Germinal center (tissue), 1 donor: ENCODE measurements around the gene STAB1.

Source experiments
- DNase-seq: peaks from one replicate; pipeline ENCODE4 v3.0.0; 2012; ENCODE audit warnings: mixed read lengths, low spot score

Gene STAB1

DNA sequence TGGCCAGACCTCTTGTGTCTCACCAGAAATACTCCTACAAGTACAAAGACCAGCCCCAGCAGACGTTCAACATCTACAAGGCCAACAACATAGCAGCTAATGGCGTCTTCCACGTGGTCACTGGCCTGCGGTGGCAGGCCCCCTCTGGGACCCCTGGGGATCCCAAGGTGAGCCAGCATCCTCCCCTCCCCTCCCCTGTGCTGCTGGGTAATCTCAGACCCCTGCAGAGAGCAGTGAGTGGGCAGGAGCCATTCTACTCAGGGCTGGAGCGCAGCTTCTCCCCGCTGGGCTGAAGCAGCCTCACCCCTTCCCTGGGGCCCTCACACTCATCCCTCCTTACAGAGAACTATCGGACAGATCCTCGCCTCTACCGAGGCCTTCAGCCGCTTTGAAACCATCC lies 9.8 kb downstream of the STAB1 start:
- no peak for DNase-seq

GRCh38 chr3:52506266-52506966 lies 11.3 kb downstream of the STAB1 start:
- DNase-seq = no peak

GRCh38 chr3:52507359-52507758 lies 12.2 kb downstream of the STAB1 start:
- DNase-seq = no peak

DNA sequence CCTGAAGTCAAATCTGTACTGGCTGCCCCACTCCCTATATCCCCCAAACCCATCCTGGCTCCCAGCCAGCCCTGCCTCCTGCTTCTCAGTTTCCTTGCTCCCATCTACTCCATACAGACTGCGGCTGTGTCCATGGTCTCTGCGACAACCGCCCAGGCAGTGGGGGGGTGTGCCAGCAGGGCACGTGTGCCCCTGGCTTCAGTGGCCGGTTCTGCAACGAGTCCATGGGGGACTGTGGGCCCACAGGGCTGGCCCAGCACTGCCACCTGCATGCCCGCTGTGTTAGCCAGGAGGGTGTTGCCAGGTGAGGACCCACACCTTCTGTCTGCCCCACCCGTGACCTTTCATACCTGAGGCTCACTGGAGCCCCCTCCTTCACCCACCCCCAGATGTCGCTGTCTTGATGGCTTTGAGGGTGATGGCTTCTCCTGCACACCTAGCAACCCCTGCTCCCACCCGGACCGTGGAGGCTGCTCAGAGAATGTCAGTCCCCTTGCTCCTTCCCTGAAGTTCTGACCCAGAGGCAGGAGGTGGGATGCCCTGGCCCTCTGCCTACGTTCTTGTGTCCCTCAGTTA lies 14.7 kb downstream of the STAB1 start:
- DNase-seq = no peak

DNA sequence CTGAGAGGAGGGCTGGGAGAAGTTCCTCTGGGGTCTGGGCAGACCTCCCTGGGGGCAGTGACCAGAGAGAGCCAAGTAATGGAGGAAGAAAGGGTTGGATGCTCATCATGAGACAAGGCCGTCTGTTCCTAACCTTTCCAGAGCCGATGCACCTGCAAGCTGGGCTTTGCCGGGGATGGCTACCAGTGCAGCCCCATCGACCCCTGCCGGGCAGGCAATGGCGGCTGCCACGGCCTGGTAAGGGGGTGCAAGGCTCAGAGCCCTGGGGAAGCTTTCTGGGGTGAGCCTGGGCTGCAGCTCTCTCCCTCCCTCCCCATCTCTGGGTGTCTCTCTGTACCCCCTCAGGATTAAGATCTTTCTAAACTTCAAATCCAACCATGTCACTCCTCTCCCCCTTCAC lies 16.4 kb downstream of the STAB1 start:
- DNase-seq = no peak

GRCh38 chr3:52512105-52512504 lies 17.0 kb downstream of the STAB1 start:
- no peak for DNase-seq

DNA sequence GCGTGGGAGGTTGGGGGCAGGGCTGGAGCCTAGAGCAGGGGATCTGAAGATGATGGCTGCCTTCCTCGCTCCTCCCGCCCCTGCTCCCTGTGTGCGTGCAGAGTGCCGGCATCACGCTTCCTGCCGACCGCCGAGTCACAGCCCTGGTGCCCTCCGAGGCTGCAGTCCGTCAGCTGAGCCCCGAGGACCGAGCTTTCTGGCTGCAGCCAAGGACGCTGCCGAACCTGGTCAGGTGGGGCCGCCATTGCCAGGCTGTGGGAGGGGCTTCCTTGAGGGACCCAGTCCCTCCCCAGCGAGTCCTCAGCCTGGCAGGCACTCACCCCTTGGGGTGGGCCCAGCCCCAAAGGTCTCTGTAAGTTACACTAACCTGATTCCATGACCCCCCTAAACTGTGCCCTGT lies 17.6 kb downstream of the STAB1 start:
- DNase-seq = no peak

DNA sequence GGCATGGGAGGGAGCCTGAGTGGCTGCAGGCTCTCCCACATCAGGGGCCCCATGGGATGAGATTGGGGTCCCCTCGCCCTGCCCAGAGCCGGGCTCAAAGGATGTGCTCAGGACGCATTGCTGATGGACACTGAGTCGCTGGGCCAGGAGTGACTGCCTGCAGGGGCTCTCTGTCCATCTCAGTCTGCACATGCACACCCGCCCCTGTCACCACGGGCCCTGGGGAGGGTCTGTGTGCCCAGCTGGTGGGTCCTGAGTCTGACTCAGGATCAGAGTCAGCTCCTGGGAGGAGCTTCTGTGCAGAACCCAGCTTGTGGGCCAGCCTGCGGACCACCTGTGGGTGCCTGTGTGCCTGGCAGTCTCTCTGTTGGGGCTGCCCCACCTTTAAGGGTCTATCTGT lies 18.1 kb downstream of the STAB1 start:
- no peak for DNase-seq

DNA sequence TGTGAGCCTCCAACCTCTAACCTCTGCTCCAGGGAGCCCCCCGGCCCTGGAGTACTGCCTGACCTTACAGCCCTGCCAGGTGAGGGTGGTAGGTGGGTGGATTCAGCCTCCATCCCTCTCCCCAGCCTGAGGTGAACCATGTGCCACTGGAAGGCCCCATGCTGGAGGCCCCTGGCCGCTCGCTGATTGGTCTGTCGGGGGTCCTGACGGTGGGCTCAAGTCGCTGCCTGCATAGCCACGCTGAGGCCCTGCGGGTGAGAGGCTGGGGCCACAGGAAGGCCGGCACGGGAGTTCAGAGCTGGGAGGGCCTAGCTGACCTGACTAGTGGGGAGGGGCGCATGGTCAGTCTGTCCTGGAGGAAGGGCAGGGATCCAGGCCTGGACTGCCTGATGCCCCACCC lies 19.4 kb downstream of the STAB1 start:
- DNase-seq = no peak

DNA sequence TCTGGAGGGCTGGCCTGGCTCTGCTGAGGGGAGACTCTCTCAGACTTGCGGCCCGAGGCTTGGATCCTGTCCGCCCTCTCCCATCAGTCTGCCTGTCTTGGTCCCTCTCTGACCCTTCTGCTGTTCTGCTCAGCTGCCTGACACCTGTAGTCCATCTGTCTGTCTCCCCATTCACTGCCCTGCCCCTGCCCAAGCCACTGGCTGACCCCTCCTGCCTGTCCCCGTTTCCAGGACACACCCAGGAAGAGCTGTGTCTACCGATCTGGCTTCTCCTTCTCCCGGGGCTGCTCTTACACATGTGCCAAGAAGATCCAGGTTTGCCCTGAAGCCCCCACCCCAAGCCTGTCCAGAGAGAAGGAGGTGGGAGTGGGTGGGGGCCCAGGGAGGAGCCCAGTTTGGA lies 20.1 kb downstream of the STAB1 start:
- no peak for DNase-seq

GRCh38 chr3:52516509-52517195 lies 21.5 kb downstream of the STAB1 start:
- no peak for DNase-seq

GRCh38 chr3:52517796-52518722 lies 22.9 kb downstream of the STAB1 start:
- DNase-seq = no peak

- DNase-seq = no peak
Observed at GRCh38 chr3:52518723-52519444, 23.7 kb downstream of the STAB1 start.

GRCh38 chr3:52519445-52520140 lies 24.5 kb downstream of the STAB1 start:
- DNase-seq = no peak

- no peak for DNase-seq
Observed at GRCh38 chr3:52520141-52520667, 25.1 kb downstream of the STAB1 start.

DNA sequence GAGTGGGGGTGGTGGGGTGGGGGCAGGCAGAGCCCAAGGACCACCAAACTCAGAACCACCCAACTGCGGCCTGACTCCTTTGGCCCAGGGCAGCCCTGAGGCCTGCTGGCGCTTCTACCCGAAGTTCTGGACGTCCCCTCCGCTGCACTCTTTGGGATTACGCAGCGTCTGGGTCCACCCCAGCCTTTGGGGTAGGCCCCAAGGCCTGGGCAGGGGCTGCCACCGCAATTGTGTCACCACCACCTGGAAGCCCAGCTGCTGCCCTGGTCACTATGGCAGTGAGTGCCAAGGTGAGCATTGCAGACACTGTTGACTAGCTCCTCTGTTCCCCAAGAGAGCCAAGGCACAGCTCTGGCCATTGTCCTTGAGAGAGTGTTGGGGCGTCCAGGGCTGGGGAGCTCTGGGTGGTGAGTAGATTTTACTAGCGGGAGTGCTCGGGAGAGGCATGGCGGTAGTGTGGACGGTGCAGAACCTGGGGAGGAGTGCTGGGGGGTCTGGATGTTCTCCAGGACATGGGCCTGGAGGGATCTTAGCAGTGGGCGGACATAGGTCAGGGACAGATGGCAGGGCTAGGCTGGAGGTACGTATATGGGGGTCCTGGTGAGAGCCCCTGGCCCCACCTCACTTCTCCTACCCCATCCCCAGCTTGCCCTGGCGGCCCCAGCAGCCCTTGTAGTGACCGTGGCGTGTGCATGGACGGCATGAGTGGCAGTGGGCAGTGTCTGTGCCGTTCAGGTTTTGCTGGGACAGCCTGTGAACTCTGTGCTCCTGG lies 25.8 kb downstream of the STAB1 start:
- DNase-seq = no peak

GRCh38 chr3:52521488-52521824 lies 26.3 kb downstream of the STAB1 start:
- DNase-seq = no peak

GRCh38 chr3:52521881-52522650 lies 26.9 kb downstream of the STAB1 start:
- DNase-seq = no peak

GRCh38 chr3:52522651-52523251 lies 27.6 kb downstream of the STAB1 start:
- no peak for DNase-seq
